Measurements from ENCODE around the gene SYCE1.

Gene SYCE1

DNA sequence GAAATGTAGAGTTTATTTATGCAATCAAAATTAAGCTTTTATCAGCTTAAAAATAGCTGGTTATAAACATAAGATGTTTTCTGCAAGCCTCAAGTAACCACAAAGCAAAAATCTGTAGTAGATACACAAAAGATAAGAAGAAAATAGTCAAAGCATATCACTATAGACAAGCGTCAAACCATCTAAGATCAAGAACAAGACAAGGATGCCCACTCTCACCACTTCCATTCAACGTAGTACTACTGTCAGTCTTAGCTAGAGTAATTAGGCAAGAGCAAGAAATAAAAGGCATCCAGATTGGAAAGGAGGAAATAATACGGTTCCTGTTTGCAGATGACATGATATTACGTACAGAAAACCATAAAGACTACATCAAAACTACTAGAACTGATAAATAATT, 55.7 kb downstream of the SYCE1 start:
- no peaks in the 10 kb centered on the region for H3K4me1 Mint-ChIP-seq
- H3K9me3 Mint-ChIP-seq = peaks cover 67% of the 10 kb centered on the region
- no peak overlapping the region for H3K4me3 Mint-ChIP-seq
- TF ChIP-seq, protein P1, sequence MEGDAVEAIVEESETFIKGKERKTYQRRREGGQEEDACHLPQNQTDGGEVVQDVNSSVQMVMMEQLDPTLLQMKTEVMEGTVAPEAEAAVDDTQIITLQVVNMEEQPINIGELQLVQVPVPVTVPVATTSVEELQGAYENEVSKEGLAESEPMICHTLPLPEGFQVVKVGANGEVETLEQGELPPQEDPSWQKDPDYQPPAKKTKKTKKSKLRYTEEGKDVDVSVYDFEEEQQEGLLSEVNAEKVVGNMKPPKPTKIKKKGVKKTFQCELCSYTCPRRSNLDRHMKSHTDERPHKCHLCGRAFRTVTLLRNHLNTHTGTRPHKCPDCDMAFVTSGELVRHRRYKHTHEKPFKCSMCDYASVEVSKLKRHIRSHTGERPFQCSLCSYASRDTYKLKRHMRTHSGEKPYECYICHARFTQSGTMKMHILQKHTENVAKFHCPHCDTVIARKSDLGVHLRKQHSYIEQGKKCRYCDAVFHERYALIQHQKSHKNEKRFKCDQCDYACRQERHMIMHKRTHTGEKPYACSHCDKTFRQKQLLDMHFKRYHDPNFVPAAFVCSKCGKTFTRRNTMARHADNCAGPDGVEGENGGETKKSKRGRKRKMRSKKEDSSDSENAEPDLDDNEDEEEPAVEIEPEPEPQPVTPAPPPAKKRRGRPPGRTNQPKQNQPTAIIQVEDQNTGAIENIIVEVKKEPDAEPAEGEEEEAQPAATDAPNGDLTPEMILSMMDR (IDR thresholded peaks at IDR 0.05) = no peak
- no peaks in the 10 kb centered on the region for H3K36me3 Mint-ChIP-seq (ENCODE audit: low read depth)
- H3K27me3 Mint-ChIP-seq (ENCODE audit: low read depth, poor library complexity) = peaks cover 3% of the 10 kb centered on the region
- no peak overlapping the region for H3K27ac Mint-ChIP-seq
- DNase-seq = no peak

Data from nephron progenitor cell (in vitro differentiated cells).